ENCODE results near the gene PRAC2.

PRAC2 gene

GRCh38 chr17:48756830-48757251 lies 33.9 kb downstream of the PRAC2 start:
- no peak for DNase-seq

DNA sequence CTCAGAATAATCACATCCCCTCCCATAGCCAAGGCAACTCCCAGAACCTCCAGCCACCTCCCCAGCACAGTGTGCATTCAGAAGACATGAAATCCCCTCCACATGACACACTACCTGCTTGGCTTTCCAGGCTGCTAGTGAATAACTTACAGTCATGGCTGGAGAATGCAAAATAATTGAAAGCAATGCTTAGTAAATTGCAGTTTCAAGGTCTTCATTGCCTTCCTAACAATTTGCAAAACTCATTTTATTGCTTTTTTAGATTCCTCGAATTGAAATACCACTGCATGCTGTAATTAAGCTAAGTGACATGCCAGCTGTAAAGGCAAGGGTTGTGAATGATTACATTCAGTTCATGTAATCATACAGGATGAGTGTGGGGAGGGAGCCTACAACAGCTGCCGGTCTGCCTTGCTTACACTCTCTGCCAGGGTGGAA lies 34.6 kb downstream of the PRAC2 start:
- no peak for DNase-seq

- DNase-seq, result no peak
Observed at GRCh38 chr17:48759288-48759687, 36.3 kb downstream of the PRAC2 start.

DNA sequence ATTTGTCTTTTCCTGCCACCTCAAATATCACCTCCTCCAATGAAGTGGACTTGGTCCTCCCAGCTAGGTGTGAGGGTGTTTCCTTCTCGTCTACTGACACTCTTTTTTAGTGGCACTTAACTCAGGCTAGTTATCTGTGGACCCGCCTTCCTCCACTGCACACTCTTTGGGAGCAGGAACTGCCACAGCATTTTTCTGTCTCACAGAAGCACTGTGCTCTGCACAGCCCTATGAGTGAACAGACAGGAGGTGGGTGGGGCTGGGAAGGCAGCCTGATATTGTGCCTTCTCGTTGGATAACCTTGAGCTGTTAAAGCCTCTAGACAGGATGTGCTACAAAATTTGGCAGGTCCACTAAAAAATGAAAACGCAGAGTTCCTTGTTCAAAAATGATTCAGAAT lies 37.4 kb downstream of the PRAC2 start:
- DNase-seq, result no peak

GRCh38 chr17:48761114-48761513 lies 38.1 kb downstream of the PRAC2 start:
- DNase-seq, result no peak

DNA sequence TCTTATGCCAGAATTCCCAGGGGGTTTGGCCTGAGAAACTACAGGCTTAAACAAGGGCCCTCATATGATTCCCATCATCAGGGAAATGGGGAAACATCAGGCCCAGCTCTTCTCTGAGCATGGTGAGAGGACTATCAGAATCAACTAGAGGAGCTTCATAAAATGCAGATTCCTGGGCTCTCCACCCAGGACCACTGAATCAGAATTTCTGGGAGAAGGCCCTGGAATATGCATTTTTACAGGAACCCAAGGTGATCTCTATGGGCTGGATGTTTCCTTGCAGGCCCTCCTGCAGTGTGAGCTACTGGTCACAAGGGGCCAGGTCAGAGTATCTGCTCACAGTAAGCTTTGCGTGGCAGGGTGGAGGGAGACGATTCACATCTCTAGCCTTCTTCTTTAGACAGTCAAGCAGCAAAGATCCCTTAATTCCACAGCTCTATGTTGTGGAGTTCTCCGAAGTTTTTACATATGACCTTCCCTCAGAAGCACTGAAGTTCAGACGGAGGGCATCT lies 44.3 kb downstream of the PRAC2 start:
- DNase-seq, result no peak

- DNase-seq, result no peak
Observed at GRCh38 chr17:48769009-48769675, 46.2 kb downstream of the PRAC2 start.

DNA sequence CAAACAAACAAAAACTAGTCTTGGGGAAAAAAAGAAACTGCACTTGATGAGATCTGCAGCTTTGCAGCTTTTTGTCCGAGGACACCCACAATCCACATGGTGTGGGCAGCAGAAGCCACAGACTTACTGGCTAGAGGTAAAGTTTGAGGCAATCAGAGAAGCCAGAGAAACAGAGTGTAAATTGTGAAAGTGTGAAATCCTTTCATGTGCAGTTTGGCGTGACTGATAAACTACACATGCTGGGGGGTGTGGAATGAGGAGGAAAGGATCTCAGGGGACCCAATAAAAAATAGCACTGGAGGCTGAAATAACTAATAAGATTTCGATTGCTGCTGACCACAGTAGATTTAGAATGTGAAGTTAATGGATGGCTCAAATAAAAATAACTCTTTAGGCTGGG lies 48.0 kb downstream of the PRAC2 start:
- no peak for DNase-seq

DNA sequence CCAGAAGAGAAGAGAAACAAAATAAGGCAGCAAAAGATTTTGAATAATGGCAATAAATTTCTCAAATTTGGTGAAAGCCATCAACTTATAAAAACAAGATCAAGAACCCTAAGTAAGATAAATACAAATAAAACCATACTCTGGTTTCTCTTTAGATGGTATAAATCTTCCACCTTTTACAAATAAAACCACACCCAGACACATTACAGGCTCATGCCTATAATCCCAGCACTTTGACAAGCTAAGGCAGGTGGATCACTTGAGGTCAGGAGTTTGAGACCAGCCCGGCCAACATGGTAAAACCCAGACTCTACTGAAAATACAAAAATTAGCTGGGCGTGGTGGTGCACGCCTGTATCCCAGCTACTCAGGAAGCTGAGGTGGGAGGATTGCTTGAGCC lies 50.3 kb downstream of the PRAC2 start:
- no peak for DNase-seq

Data from stimulated activated CD8-positive, alpha-beta memory T cell treated with anti-CD3 and anti-CD28 coated beads, Interleukin-4, amount 100 ng/mL, for 48 hours (primary cell).